Liver (tissue), 9 donors: ENCODE results near the gene PCNT. TPM values are rescaled to one million over a fixed set of nuclear protein-coding genes. Genes with fewer than 3 reads are reported as not detected.

Experiments used
- DNase-seq: peaks from one replicate; pipeline ENCODE4 v3.0.0-alpha.2; 2017; ENCODE audit warnings: low spot score
- H3K27ac ChIP-seq, 2 donors: one replicate each; pipeline ENCODE4 v1.7.0; 2013; ENCODE audit warnings: inconsistent platforms in 2 of 2, low read length in 2 of 2, control low read depth in 1 of 2, low read depth in 1 of 2, mild to moderate bottlenecking in 1 of 2
- H3K27me3 ChIP-seq, 4 donors: one replicate each; pipeline versions ENCODE4 v1.6.1 to v1.7.0; 2013; ENCODE audit warnings: low read length in 3 of 4, inconsistent platforms in 1 of 4, mild to moderate bottlenecking in 1 of 4, moderate library complexity in 1 of 4; ENCODE audit not compliant: control insufficient read depth in 4 of 4, insufficient read depth in 4 of 4
- H3K36me3 ChIP-seq, 4 donors: one replicate each; pipeline versions ENCODE4 v1.6.1 to v1.7.0; 2013; ENCODE audit warnings: low read length in 3 of 4, mild to moderate bottlenecking in 3 of 4, low read depth in 1 of 4, moderate library complexity in 1 of 4; ENCODE audit not compliant: control insufficient read depth in 4 of 4, insufficient read depth in 3 of 4
- H3K4me1 ChIP-seq, 4 donors: one replicate each; pipeline versions ENCODE4 v1.6.1 to v1.7.0; 2013; ENCODE audit warnings: low read length in 3 of 4, mild to moderate bottlenecking in 3 of 4, moderate library complexity in 1 of 4; ENCODE audit not compliant: control insufficient read depth in 4 of 4, insufficient read depth in 4 of 4
- H3K4me3 ChIP-seq, 3 donors: one replicate each; pipeline versions ENCODE4 v1.6.1 to v1.7.0; 2013; ENCODE audit warnings: low read length in 3 of 3, control low read depth in 1 of 3, low read depth in 1 of 3, mild to moderate bottlenecking in 1 of 3
- H3K9ac ChIP-seq, 2 donors: one replicate each; pipeline ENCODE4 v1.7.0; 2013; ENCODE audit warnings: low read length in 2 of 2, mild to moderate bottlenecking in 2 of 2, moderate library complexity in 2 of 2, control low read depth in 1 of 2, low read depth in 1 of 2
- H3K9me3 ChIP-seq, 4 donors: one replicate each; pipeline versions ENCODE4 v1.6.1 to v1.7.0; 2013; ENCODE audit warnings: low read length in 3 of 4; ENCODE audit not compliant: control insufficient read depth in 4 of 4
- ATF3 ChIP-seq: IDR thresholded peaks from 2 replicates; pipeline ENCODE4 v1.6.1; 2016; ENCODE audit warnings: antibody characterized with exemption
- CTCF ChIP-seq: fragments of 150-350 bp; IDR thresholded peaks from 2 replicates; pipeline ENCODE4 v1.5.1; 2017; ENCODE audit warnings: improper control_type of control experiment, low read depth, low read length; ENCODE audit not compliant: missing input control
- EGR1 ChIP-seq, 2 donors: IDR thresholded peaks; 2 replicates each; pipeline ENCODE4 v1.6.1; 2016 to 2018; ENCODE audit warnings: antibody characterized with exemption in 2 of 2, low read depth in 2 of 2
- FOXA1 ChIP-seq: IDR thresholded peaks from 2 replicates; pipeline ENCODE4 v1.6.1; 2016; ENCODE audit warnings: antibody characterized with exemption
- FOXA2 ChIP-seq: IDR thresholded peaks from 2 replicates; pipeline ENCODE4 v1.6.1; 2016; ENCODE audit warnings: antibody characterized with exemption
- GABPA ChIP-seq, 2 donors: IDR thresholded peaks in 1 of 2; conservative IDR thresholded peaks in 1 of 2; 2 replicates each; pipeline ENCODE4 v1.6.1; 2016; ENCODE audit warnings: antibody characterized with exemption in 2 of 2, mild to moderate bottlenecking in 1 of 2, moderate library complexity in 1 of 2
- HNF4A ChIP-seq, 2 donors: conservative IDR thresholded peaks; 2 replicates each; pipeline ENCODE4 v1.6.1; 2016; ENCODE audit warnings: antibody characterized with exemption in 2 of 2, mild to moderate bottlenecking in 2 of 2
- HNF4G ChIP-seq: IDR thresholded peaks from 2 replicates; pipeline ENCODE4 v1.6.1; 2016; ENCODE audit warnings: antibody characterized with exemption
- JUND ChIP-seq, 2 donors: IDR thresholded peaks; 2 replicates each; pipeline ENCODE4 v1.6.1; 2016; ENCODE audit warnings: antibody characterized with exemption in 2 of 2
- MAX ChIP-seq: IDR thresholded peaks from 2 replicates; pipeline ENCODE4 v1.6.1; 2016; ENCODE audit warnings: antibody characterized with exemption
- NR2F2 ChIP-seq: IDR thresholded peaks from 2 replicates; pipeline ENCODE4 v1.6.1; 2016; ENCODE audit warnings: antibody characterized with exemption
- RAD21 ChIP-seq, 2 donors: IDR thresholded peaks; 2 replicates each; pipeline ENCODE4 v1.6.1; 2016; ENCODE audit warnings: antibody characterized with exemption in 2 of 2, mild to moderate bottlenecking in 2 of 2
- REST ChIP-seq: IDR thresholded peaks from 2 replicates; pipeline ENCODE4 v1.6.1; 2016; ENCODE audit warnings: antibody characterized with exemption, mild to moderate bottlenecking
- RXRA ChIP-seq, 2 donors: IDR thresholded peaks; 2 replicates each; pipeline ENCODE4 v1.6.1; 2017 to 2018; ENCODE audit warnings: antibody characterized with exemption in 2 of 2, mild to moderate bottlenecking in 1 of 2
- SP1 ChIP-seq: IDR thresholded peaks from 2 replicates; pipeline ENCODE4 v1.6.1; 2018; ENCODE audit warnings: antibody characterized with exemption, mild to moderate bottlenecking
- TAF1 ChIP-seq: conservative IDR thresholded peaks from 2 replicates; pipeline ENCODE4 v1.6.1; 2016; ENCODE audit warnings: antibody characterized with exemption, mild to moderate bottlenecking
- YY1 ChIP-seq: IDR thresholded peaks from 2 replicates; pipeline ENCODE4 v1.6.1; 2016; ENCODE audit warnings: antibody characterized with exemption, mild to moderate bottlenecking
- ZBTB33 ChIP-seq: IDR thresholded peaks from 2 replicates; pipeline ENCODE4 v1.6.1; 2016; ENCODE audit warnings: antibody characterized with exemption
- WGBS: extraction: QIAGEN DNeasy Blood & Tissue Kit; methylation state at CpG from one replicate; pipeline ENCODE4 v1.1.7; 2013; 5-methylcytosine and 5-hydroxymethylcytosine counted together
- polyA plus RNA-seq, 2 donors: library from polyadenylated mRNA; stranded (reverse) in 1 of 2; unstranded in 1 of 2; fragments of 200-250 nt in 1 of 2; fragments of >200 nt in 1 of 2; fragmentation: Nextera tagmentation in 1 of 2; extraction: Ambion mirVana in 1 of 2; gene quantifications; one replicate each; pipeline versions ENCODE4 v1.2.1 to v1.2.3, GENCODE V29; 2013 to 2015
- total RNA-seq, 2 donors: library from RNA; depleted of rRNA; stranded (reverse); fragments of >200 nt; gene quantifications; one replicate each; pipeline ENCODE4 v1.2.3, GENCODE V29; 2014
- donor health status: healthy.
- donor health status: healthy.
- donor health status: healthy.
- donor health status: healthy.
- donor health status: healthy.

The PCNT gene
- total and polyA plus RNA-seq, 4 donors, result 6.7 to 36.8 (median 15.2) TPM

GRCh38 chr21:46438241-46438640 lies 114.3 kb downstream of the PCNT start:
- no peak overlapping the region for H3K27ac ChIP-seq
- H3K36me3 ChIP-seq, result peaks cover 14 to 78% (median 26%) of the 10 kb centered on the region in 4 donors
- H3K9me3 ChIP-seq, result no peaks in the 10 kb centered on the region
- no peak for DNase-seq
- no peak overlapping the region for H3K4me3 ChIP-seq
- no peak overlapping the region for H3K9ac ChIP-seq
- TF ChIP-seq CTCF, result no peak
- no peak for TF ChIP-seq FOXA1
- TF ChIP-seq RAD21 (IDR thresholded peaks at IDR 0.05), result no peak
- TF ChIP-seq TAF1, result no peak
- TF ChIP-seq NR2F2, result no peak
- no peaks in the 10 kb centered on the region for H3K27me3 ChIP-seq
- H3K4me1 ChIP-seq, result no peaks in the 10 kb centered on the region
- 98% methylated on average over 11 of the region's 11 CpGs for WGBS

GRCh38 chr21:46439906-46440305 lies 116.0 kb downstream of the PCNT start:
- no peak for DNase-seq
- H3K36me3 ChIP-seq, result peaks cover 8 to 71% (median 26%) of the 10 kb centered on the region in 4 donors

More at GRCh38 chr21:46439906-46440305, 116.0 kb downstream of the PCNT start:
- WGBS, result 95% methylated on average over 18 of the region's 18 CpGs
- Histone ChIP-seq H3K27ac (no peak overlapping the region), H3K9me3 (no peaks in the 10 kb centered on the region), H3K4me3 (no peak overlapping the region), H3K27me3 (no peaks in the 10 kb centered on the region), H3K9ac (no peak overlapping the region), H3K4me1 (no peaks in the 10 kb centered on the region)
- no peak for TF ChIP-seq ATF3
- no peak for TF ChIP-seq FOXA1
- TF ChIP-seq MAX, result no peak
- TF ChIP-seq NR2F2, result no peak
- TF ChIP-seq EGR1 (IDR thresholded peaks at IDR 0.05; ENCODE audit: low read depth in 2 of 2), result no peak
- no peak for TF ChIP-seq GABPA (IDR thresholded peaks at IDR 0.05 in 1 of 2, conservative IDR thresholded peaks at IDR 0.05 in 1 of 2)
- TF ChIP-seq ZBTB33, result no peak
- TF ChIP-seq RXRA (IDR thresholded peaks at IDR 0.05), result no peak
- TF ChIP-seq CTCF, result no peak
- no peak for TF ChIP-seq REST
- no peak for TF ChIP-seq FOXA2
- no peak for TF ChIP-seq JUND (IDR thresholded peaks at IDR 0.05)
- no peak for TF ChIP-seq YY1
- TF ChIP-seq RAD21 (IDR thresholded peaks at IDR 0.05), result no peak
- no peak for TF ChIP-seq HNF4G
- no peak for TF ChIP-seq HNF4A (conservative IDR thresholded peaks at IDR 0.05)
- TF ChIP-seq SP1, result no peak
- TF ChIP-seq TAF1, result no peak
